ENCODE results near the gene MRM1. TPM values are rescaled to one million over a fixed set of nuclear protein-coding genes. Genes with fewer than 3 reads are reported as not detected.

The MRM1 gene
- total RNA-seq, 6 experiments from 2014 or later = 2.5 to 8.6 (median 6.0) TPM

DNA sequence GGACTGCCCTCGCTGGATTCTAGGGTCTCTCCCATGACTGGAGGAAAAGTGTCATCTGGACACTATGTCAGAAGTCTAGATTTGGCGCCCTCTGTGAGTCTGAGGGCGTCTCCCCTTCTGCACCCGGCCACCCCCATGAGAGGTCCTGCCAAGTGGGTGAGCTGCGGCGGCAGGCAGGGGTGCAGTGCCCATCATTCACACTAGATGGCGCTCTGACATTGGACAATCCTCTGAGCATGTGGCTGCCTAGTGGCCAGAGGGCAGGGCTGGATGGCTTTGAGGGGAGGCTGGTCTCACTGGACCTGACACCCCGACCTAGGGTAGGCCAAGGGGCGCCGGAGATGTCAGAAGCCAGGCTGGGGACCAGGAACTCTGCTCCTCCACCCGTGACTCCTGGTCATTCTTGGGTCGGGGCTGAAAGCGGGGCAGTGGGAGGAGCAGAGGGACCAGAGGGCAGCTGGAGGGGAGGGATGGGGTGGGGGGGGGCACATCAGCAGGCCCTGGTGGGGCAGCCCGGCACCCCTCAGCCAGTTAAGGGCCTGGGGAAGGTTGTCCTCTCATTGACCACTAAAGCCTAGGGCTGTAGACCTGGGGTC, 28.0 kb downstream of the MRM1 start:
- peak; percentile 87 to 96 (median 92) for ATAC-seq
- Histone ChIP-seq H3K36me3 (no peaks in the 10 kb centered on the region), H3K27ac (no peak overlapping the region), H3K4me1 (no peaks in the 10 kb centered on the region), H3K9me3 (no peaks in the 10 kb centered on the region), H3K4me3 (no peak overlapping the region), H3K27me3 (no peaks in the 10 kb centered on the region)
- DNase-seq = peak; percentile 75
- intact Hi-C loops (cut with DNase I) = no loop called here
- 4% methylated on average over 11 of the region's 14 CpGs for WGBS (ENCODE audit: insufficient coverage, low coverage, low lambda C conversion rate, missing lambda C conversion rate)
- TF ChIP-seq, protein P1, sequence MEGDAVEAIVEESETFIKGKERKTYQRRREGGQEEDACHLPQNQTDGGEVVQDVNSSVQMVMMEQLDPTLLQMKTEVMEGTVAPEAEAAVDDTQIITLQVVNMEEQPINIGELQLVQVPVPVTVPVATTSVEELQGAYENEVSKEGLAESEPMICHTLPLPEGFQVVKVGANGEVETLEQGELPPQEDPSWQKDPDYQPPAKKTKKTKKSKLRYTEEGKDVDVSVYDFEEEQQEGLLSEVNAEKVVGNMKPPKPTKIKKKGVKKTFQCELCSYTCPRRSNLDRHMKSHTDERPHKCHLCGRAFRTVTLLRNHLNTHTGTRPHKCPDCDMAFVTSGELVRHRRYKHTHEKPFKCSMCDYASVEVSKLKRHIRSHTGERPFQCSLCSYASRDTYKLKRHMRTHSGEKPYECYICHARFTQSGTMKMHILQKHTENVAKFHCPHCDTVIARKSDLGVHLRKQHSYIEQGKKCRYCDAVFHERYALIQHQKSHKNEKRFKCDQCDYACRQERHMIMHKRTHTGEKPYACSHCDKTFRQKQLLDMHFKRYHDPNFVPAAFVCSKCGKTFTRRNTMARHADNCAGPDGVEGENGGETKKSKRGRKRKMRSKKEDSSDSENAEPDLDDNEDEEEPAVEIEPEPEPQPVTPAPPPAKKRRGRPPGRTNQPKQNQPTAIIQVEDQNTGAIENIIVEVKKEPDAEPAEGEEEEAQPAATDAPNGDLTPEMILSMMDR (IDR thresholded peaks at IDR 0.05) = peak; percentile 97 to 98 (median 98)
- no peak for TF ChIP-seq POLR2A (IDR thresholded peaks at IDR 0.05)

DNA sequence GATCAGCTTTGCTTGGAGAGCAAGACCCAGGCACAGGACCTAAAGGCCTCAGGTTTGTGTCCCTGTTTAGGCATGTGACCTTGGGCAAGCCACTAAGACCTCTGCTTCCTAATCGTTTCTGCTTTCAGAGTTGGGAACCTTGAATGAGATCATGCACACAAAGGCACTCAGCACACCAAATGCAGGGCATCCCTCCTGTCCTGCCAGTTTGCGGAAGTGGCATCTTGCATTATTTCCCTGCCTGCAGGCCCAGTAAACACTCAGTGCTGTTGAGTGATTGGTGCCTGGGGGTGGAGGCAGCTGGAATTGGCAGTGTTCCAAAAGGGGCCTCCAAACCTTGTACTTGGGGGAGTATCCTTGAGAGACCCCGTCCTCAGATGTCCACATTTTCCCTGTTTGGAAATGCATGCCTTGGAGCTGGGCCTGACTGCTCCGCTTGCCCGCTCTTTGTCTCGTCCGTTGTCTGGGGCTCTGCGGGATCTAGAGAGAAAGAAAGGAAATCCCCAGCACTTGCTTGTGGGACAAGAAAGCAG, 28.7 kb downstream of the MRM1 start:
- Histone ChIP-seq H3K27me3 (no peaks in the 10 kb centered on the region), H3K27ac (no peak overlapping the region), H3K4me3 (no peak overlapping the region), H3K4me1 (no peaks in the 10 kb centered on the region), H3K36me3 (no peaks in the 10 kb centered on the region), H3K9me3 (no peaks in the 10 kb centered on the region)
- DNase-seq (no peak), ATAC-seq (no peak)
- 83% methylated on average over 5 of the region's 8 CpGs for WGBS (ENCODE audit: insufficient coverage, low coverage, low lambda C conversion rate, missing lambda C conversion rate)
- intact Hi-C loops (cut with DNase I) = loop anchor here (10.0 kb wide), 2 partner anchors 405 to 425 kb away; no protein-coding TSS in a partner anchor
- TF ChIP-seq, protein P1 (IDR thresholded peaks at IDR 0.05) = no peak
- no peak for TF ChIP-seq POLR2A (IDR thresholded peaks at IDR 0.05)

DNA sequence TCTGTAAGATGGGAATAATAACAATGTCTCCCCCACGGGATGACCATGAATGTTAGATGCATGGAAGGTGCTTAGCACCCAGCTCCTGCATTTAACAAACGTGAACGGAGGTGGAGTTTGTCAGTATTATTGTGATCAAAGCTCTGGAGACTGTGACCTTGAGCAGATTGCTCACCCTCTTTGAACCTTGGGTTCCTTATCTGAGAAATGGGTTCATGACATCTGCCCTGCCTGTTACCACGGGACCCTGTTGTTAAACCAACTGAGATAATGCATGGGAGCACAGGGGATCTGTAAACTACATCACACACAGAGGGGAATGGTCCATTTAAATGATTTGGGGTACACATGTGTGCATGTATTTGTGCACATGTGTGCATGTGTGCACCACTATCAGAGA, 29.6 kb downstream of the MRM1 start:
- DNase-seq (no peak), ATAC-seq (no peak)
- Histone ChIP-seq H3K9me3 (no peaks in the 10 kb centered on the region), H3K36me3 (no peaks in the 10 kb centered on the region), H3K4me1 (no peaks in the 10 kb centered on the region), H3K27me3 (no peaks in the 10 kb centered on the region), H3K27ac (no peak overlapping the region), H3K4me3 (no peak overlapping the region)
- WGBS (ENCODE audit: insufficient coverage, low coverage, low lambda C conversion rate, missing lambda C conversion rate) = 60% methylated on average over 3 of the region's 4 CpGs
- no peak for TF ChIP-seq POLR2A (IDR thresholded peaks at IDR 0.05)
- TF ChIP-seq, protein P1 (IDR thresholded peaks at IDR 0.05) = no peak
- intact Hi-C loops (cut with DNase I) = loop anchor here (10.0 kb wide), 2 partner anchors 404 to 424 kb away; no protein-coding TSS in a partner anchor

DNA sequence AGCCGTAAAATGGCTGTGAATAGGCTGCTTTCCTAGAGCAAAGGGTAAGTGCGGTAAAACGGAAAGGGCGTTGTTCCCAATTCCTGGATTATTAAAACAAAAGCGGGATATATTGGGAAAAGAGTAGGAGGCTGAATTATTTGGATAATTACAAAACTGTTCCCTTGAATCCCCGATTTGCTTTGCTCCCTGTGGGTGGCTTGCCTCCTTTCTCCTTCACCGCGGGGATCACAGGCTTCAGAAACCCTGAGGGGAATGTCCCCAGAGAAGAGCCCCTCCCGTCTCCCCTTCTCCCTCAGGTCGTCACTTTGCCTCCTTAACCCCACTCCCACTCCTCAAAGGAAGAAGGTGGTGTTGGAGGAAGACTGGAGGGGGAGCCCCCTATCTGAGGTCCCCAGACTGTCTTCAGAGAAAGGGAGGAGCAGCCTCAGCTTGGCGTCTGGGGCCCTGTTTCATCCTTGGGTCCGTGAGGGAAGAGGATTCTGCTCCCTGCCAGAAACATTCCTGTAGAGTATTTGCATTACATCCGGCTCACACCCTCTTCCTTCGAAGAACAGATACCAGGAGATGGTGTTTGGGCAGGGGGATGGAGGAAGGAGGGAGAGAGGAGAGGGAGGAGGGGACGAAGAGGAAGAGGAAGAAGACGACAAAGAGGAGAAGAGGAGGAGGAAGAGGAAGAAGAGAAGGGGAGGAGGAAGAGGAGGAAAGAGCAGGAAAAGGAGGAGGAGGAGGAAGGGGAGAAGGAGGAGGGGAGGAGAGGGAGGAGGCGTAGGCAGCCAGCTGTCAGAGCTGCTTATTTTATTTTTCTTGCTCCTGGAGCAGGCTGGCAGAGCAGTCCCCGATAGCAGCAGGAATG, 31.8 kb downstream of the MRM1 start:
- no peak overlapping the region for H3K27ac ChIP-seq
- ATAC-seq = no peak
- H3K27me3 ChIP-seq = no peaks in the 10 kb centered on the region
- intact Hi-C loops (cut with DNase I) = loop anchor here (10.0 kb wide), 2 partner anchors 402 to 422 kb away; no protein-coding TSS in a partner anchor
- no peaks in the 10 kb centered on the region for H3K4me1 ChIP-seq
- H3K4me3 ChIP-seq = no peak overlapping the region
- H3K36me3 ChIP-seq = no peaks in the 10 kb centered on the region
- WGBS (ENCODE audit: insufficient coverage, low coverage, low lambda C conversion rate, missing lambda C conversion rate) = 46% methylated on average over 18 of the region's 18 CpGs
- DNase-seq = no peak
- no peaks in the 10 kb centered on the region for H3K9me3 ChIP-seq
- TF ChIP-seq, protein P1 (IDR thresholded peaks at IDR 0.05) = no peak
- no peak for TF ChIP-seq POLR2A (IDR thresholded peaks at IDR 0.05)
